Glomerular endothelial cell (primary cell): ENCODE measurements around the gene UGT2B7. TPM values are rescaled to one million over a fixed set of nuclear protein-coding genes. Genes with fewer than 3 reads are reported as not detected.
"Not testable (repeated sequence)": the region's sequence is repeated elsewhere in the genome, so short reads cannot be mapped to it uniquely, and the experiment has no call there.

Experiments
- DNase-seq: peaks from one replicate; pipeline ENCODE4 v3.0.0-alpha.2; 2011; ENCODE audit warnings: low read depth, low spot score; ENCODE audit errors: extremely low read depth
- total RNA-seq: library from RNA; depleted of rRNA; stranded (reverse); fragments of >200 nt; gene quantifications from 2 replicates; pipeline ENCODE4 v1.2.3, GENCODE V29; 2015

Gene UGT2B7
- total RNA-seq: 2.2 and 2.7 TPM in 2 replicates

GRCh38 chr4:69096111-69096656 is at the start of gene UGT2B7:
TSS of gene UGT2B7 (plus strand) at chr4:69096474. CDS start at chr4:69096521, 47 bp downstream.
- no peak for DNase-seq

- DNase-seq: no peak
Observed at GRCh38 chr4:69049860-69050259, 46.4 kb upstream of the UGT2B7 start.

- DNase-seq: not testable (repeated sequence)
Observed at GRCh38 chr4:69050853-69051575, 45.3 kb upstream of the UGT2B7 start.

GRCh38 chr4:69051576-69051943 is 44.7 kb upstream of the UGT2B7 start:
- no peak for DNase-seq

- not testable (repeated sequence) for DNase-seq
Observed at GRCh38 chr4:69053309-69053885, 42.9 kb upstream of the UGT2B7 start.

GRCh38 chr4:69054033-69054432 is 42.2 kb upstream of the UGT2B7 start:
- not testable (repeated sequence) for DNase-seq

- DNase-seq: peak; percentile 71
Observed at GRCh38 chr4:69054578-69055200, 41.6 kb upstream of the UGT2B7 start.

GRCh38 chr4:69056150-69056549 is 40.1 kb upstream of the UGT2B7 start:
- DNase-seq: no peak

- no peak for DNase-seq
Observed at GRCh38 chr4:69056921-69057550, 39.2 kb upstream of the UGT2B7 start.

GRCh38 chr4:69057620-69058409 is 38.5 kb upstream of the UGT2B7 start:
- no peak for DNase-seq

- DNase-seq: no peak
Observed at GRCh38 chr4:69058410-69059059, 37.7 kb upstream of the UGT2B7 start.

GRCh38 chr4:69060651-69061308 is 35.5 kb upstream of the UGT2B7 start:
- no peak for DNase-seq

GRCh38 chr4:69064391-69064790 is 31.9 kb upstream of the UGT2B7 start:
- DNase-seq: no peak

GRCh38 chr4:69066945-69067344 is 29.3 kb upstream of the UGT2B7 start:
- DNase-seq: no peak

GRCh38 chr4:69069085-69069484 is 27.2 kb upstream of the UGT2B7 start:
- DNase-seq: no peak

- no peak for DNase-seq
Observed at GRCh38 chr4:69070590-69070989, 25.7 kb upstream of the UGT2B7 start.

- DNase-seq: no peak
Observed at GRCh38 chr4:69071286-69071685, 25.0 kb upstream of the UGT2B7 start.

- no peak for DNase-seq
Observed at GRCh38 chr4:69073375-69073774, 22.9 kb upstream of the UGT2B7 start.

GRCh38 chr4:69075061-69075792 is 21.0 kb upstream of the UGT2B7 start:
- no peak for DNase-seq
